ENCODE data around the gene TANC1. TPM values are rescaled to one million over a fixed set of nuclear protein-coding genes. Genes with fewer than 3 reads are reported as not detected.
A peak's percentile ranks its signal among the peaks of the same experiment; 100 is the strongest.

The TANC1 gene
- total and polyA plus RNA-seq, 2 of the 4 experiments (the other 2 are of a cell fraction), result 10.2 to 12.9 TPM

DNA sequence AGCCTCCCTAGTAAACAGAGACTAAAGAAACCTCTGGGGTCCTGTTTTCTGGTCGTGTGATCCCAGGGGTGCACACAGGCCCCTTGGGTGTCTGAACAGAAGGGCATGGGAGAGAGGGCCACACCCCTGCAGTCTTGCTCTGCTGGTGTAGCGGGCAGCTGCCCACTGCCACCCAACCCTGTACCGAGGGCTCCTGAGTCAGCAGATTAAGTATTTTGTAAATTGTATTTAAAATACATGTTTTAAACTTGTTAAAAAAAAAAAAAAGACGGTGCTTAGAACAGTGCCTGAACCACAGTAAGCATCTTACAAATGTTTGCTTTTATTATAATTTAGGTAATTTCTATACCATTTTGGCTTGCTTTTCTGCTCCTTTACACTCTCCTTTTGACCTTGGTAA lies 113.7 kb downstream of the TANC1 start:
- Histone ChIP-seq H3K9me1 (ENCODE audit: insufficient read depth, low read length) (peaks cover 21% of the 10 kb centered on the region), H3K4me1 (ENCODE audit: control insufficient read depth, insufficient read depth, low read length) (peaks cover 17% of the 10 kb centered on the region), H3K27me3 (ENCODE audit: control insufficient read depth, insufficient read depth, low read length) (no peaks in the 10 kb centered on the region), H3K79me1 (ENCODE audit: low read depth in 1 of 2, low read length in 2 of 2) (peaks cover 27 to 49% of the 10 kb centered on the region in 2 experiments), H3K27ac (ENCODE audit: insufficient read depth, low read length) (no peak overlapping the region), H4K5ac (ENCODE audit: low read depth, low read length) (no peak overlapping the region; the same call in 1 of the 2 replicates), H2BK15ac (ENCODE audit: low read depth, low read length) (no peak overlapping the region), H2AK5ac (ENCODE audit: low read depth, low read length) (peak overlapping the region; percentile 62; the same call in 1 of the 2 replicates), H3K9ac (ENCODE audit: low read depth, low read length) (no peak overlapping the region), H4K20me1 (ENCODE audit: insufficient read depth, low read length) (no peaks in the 10 kb centered on the region), H3K9me3 (ENCODE audit: control insufficient read depth, insufficient read depth, low read length) (no peaks in the 10 kb centered on the region), H2AK9ac (replicated peaks; ENCODE audit: low read depth, low read length, poor library complexity) (no peak overlapping the region), H3K4me3 (ENCODE audit: insufficient read depth, low read depth, low read length) (no peak overlapping the region), H4K8ac (ENCODE audit: low read depth in 2 of 2, low read length in 2 of 2) (no peak overlapping the region), H3K56ac (ENCODE audit: extremely low read depth, insufficient read depth, low read length) (no peak overlapping the region), H2AFZ (replicated peaks; ENCODE audit: low read length, poor library complexity) (no peak overlapping the region), H3K36me3 (ENCODE audit: control insufficient read depth, insufficient read depth, low read length) (no peaks in the 10 kb centered on the region), H3K14ac (replicated peaks; ENCODE audit: low read depth, low read length) (no peak overlapping the region), H3K18ac (ENCODE audit: low read depth, low read length) (no peak overlapping the region; the same call in 1 of the 2 replicates), H3K4ac (ENCODE audit: low read depth, low read length) (peak overlapping the region; percentile 46; the same call in 1 of the 2 replicates), H4K91ac (ENCODE audit: insufficient read depth, low read depth, low read length) (peak overlapping the region; percentile 50; the same call in 1 of the 2 replicates), H2BK20ac (ENCODE audit: low read depth, low read length) (no peak overlapping the region), H2BK5ac (ENCODE audit: low read depth, low read length, poor library complexity, severe bottlenecking) (no peak overlapping the region), H3K23ac (ENCODE audit: low read depth, low read length) (no peak overlapping the region), H3K4me2 (ENCODE audit: low read depth, low read length) (no peak overlapping the region), H2BK120ac (ENCODE audit: low read depth, low read length) (no peak overlapping the region)
- no CpG with 5 or more reads among the region's 4 CpGs for WGBS, 2 experiments (ENCODE audit: extremely low coverage in 2 of 2, insufficient read length in 1 of 2)
- no peak for DNase-seq
- intact Hi-C loops (cut with micrococcal nuclease), result no loop called here
- POLR2A ChIA-PET (ENCODE audit: unreplicated experiment), result no interaction called here
- CTCF ChIA-PET, result no interaction called here
- dilution Hi-C loops (cut with HindIII; ENCODE audit: low sequenced_read_pairs, unreplicated experiment), result no loop called here
- BruUV-seq (replicated peaks), result no TSS peak
- in situ Hi-C loops (cut with MboI; ENCODE audit: low sequenced_read_pairs), result no loop called here
- no peak for ATAC-seq (ENCODE audit: low read depth)
- TF ChIP-seq MAFK (IDR thresholded peaks at IDR 0.05; ENCODE audit: low read depth, low read length) (peak; percentile 74), MXI1 (IDR thresholded peaks at IDR 0.05; ENCODE audit: borderline replicate concordance, low read depth, low read length) (no peak)

Data from IMR-90 (cell line).